ENCODE data around the gene LYZL1. TPM values are rescaled to one million over a fixed set of nuclear protein-coding genes. Genes with fewer than 3 reads are reported as not detected.

LYZL1 gene
- total RNA-seq, 4 donors from 2014 or later = not detected

- TF ChIP-seq CTCF (IDR thresholded peaks at IDR 0.05) (no peak), POLR2A (IDR thresholded peaks at IDR 0.05) (no peak)
- DNase-seq = no peak
- no peak overlapping the region for H3K4me3 ChIP-seq
- intact Hi-C loops (cut with DNase I; ENCODE audit: low total_unique reads) = no loop called here
- H3K36me3 ChIP-seq = no peaks in the 10 kb centered on the region
- no peaks in the 10 kb centered on the region for H3K4me1 ChIP-seq
- H3K9me3 ChIP-seq = no peaks in the 10 kb centered on the region
- H3K27ac ChIP-seq = no peak overlapping the region
- no peaks in the 10 kb centered on the region for H3K27me3 ChIP-seq
These were observed 19.4 kb upstream of the LYZL1 start for GRCh38 chr10:29269486-29269885.

- H3K27me3 ChIP-seq = no peaks in the 10 kb centered on the region
- no peaks in the 10 kb centered on the region for H3K36me3 ChIP-seq
- no peak overlapping the region for H3K4me3 ChIP-seq
- no peaks in the 10 kb centered on the region for H3K4me1 ChIP-seq
- H3K9me3 ChIP-seq = no peaks in the 10 kb centered on the region
- intact Hi-C loops (cut with DNase I; ENCODE audit: low total_unique reads) = no loop called here
- DNase-seq = no peak
- TF ChIP-seq POLR2A (IDR thresholded peaks at IDR 0.05) (no peak), CTCF (IDR thresholded peaks at IDR 0.05) (no peak)
- H3K27ac ChIP-seq = no peak overlapping the region
These were observed 18.0 kb upstream of the LYZL1 start for GRCh38 chr10:29270883-29271282.

- Histone ChIP-seq H3K27ac (no peak overlapping the region), H3K9me3 (no peaks in the 10 kb centered on the region), H3K4me3 (no peak overlapping the region), H3K27me3 (no peaks in the 10 kb centered on the region), H3K4me1 (no peaks in the 10 kb centered on the region), H3K36me3 (no peaks in the 10 kb centered on the region)
- DNase-seq = no peak
- intact Hi-C loops (cut with DNase I; ENCODE audit: low total_unique reads) = no loop called here
- no peak for TF ChIP-seq POLR2A (IDR thresholded peaks at IDR 0.05)
- TF ChIP-seq CTCF (IDR thresholded peaks at IDR 0.05) = no peak
These were observed 17.0 kb upstream of the LYZL1 start for GRCh38 chr10:29271877-29272276.

GRCh38 chr10:29273478-29273877 is 15.4 kb upstream of the LYZL1 start:
- Histone ChIP-seq H3K36me3 (no peaks in the 10 kb centered on the region), H3K27me3 (no peaks in the 10 kb centered on the region), H3K4me1 (no peaks in the 10 kb centered on the region), H3K9me3 (no peaks in the 10 kb centered on the region), H3K4me3 (no peak overlapping the region), H3K27ac (no peak overlapping the region)
- no peak for DNase-seq
- intact Hi-C loops (cut with DNase I; ENCODE audit: low total_unique reads) = no loop called here
- TF ChIP-seq CTCF (IDR thresholded peaks at IDR 0.05) = no peak
- TF ChIP-seq POLR2A (IDR thresholded peaks at IDR 0.05) = no peak

GRCh38 chr10:29276251-29276850 is 12.5 kb upstream of the LYZL1 start:
- DNase-seq = no peak
- Histone ChIP-seq H3K27ac (peak overlapping the region in 1 of 2 donors; percentile 1), H3K9me3 (no peaks in the 10 kb centered on the region), H3K27me3 (no peaks in the 10 kb centered on the region), H3K4me1 (no peaks in the 10 kb centered on the region), H3K36me3 (no peaks in the 10 kb centered on the region), H3K4me3 (no peak overlapping the region)
- intact Hi-C loops (cut with DNase I; ENCODE audit: low total_unique reads) = no loop called here
- TF ChIP-seq POLR2A (IDR thresholded peaks at IDR 0.05) (no peak), CTCF (IDR thresholded peaks at IDR 0.05) (no peak)

Data from uterus (tissue), 4 donors.